ENCODE results near the gene GRIN2A. TPM values are rescaled to one million over a fixed set of nuclear protein-coding genes. Genes with fewer than 3 reads are reported as not detected.

GRIN2A gene
- total RNA-seq, 4 donors from 2014 or later, result 0.32 to 3.6 (median 2.0) TPM

DNA sequence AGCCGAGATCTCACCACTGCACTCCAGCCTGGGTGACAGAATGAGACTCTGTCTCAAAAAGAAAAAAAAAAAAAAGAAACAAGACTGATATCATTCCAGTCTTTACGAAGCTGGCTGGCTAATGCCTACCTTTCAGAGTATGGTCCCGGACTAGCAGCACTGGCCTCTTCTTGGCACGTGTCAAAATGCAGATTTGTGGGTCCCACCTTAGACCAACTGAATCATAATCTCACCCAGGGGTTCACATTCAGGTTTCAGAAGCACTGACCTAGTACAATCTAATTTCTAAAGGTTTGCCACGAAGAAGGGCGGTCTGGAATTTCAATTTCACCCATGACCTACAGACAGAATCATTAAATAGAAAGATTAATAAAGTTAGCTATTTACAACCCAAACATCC lies 43.4 kb upstream of the GRIN2A start:
- Histone ChIP-seq H3K9me3 (no peaks in the 10 kb centered on the region), H3K4me3 (no peak overlapping the region), H3K36me3 (no peaks in the 10 kb centered on the region), H3K27me3 (peaks cover 0 to 40% (median 0%) of the 10 kb centered on the region in 4 donors), H3K4me1 (no peaks in the 10 kb centered on the region), H3K27ac (replicated peaks in 1 of 4) (no peak overlapping the region)
- WGBS, result 82% methylated on average over 6 of the region's 6 CpGs
- no peak for TF ChIP-seq EP300 (IDR thresholded peaks at IDR 0.05)
- no peak for TF ChIP-seq POLR2AphosphoS5 (IDR thresholded peaks at IDR 0.05)
- intact Hi-C loops (cut with DNase I), result no loop called here
- DNase-seq (ENCODE audit: extremely low spot score), result no peak

GRCh38 chr16:10224850-10225249 lies 42.6 kb upstream of the GRIN2A start:
- WGBS, result 86% methylated on average over 4 of the region's 4 CpGs
- peaks cover 0 to 39% (median 0%) of the 10 kb centered on the region in 4 donors for H3K27me3 ChIP-seq
- no peak overlapping the region for H3K4me3 ChIP-seq
- H3K36me3 ChIP-seq, result no peaks in the 10 kb centered on the region
- H3K4me1 ChIP-seq, result no peaks in the 10 kb centered on the region
- TF ChIP-seq POLR2A (IDR thresholded peaks at IDR 0.05; ENCODE audit: low read depth), result no peak
- TF ChIP-seq EP300 (IDR thresholded peaks at IDR 0.05), result no peak
- TF ChIP-seq, protein P1, sequence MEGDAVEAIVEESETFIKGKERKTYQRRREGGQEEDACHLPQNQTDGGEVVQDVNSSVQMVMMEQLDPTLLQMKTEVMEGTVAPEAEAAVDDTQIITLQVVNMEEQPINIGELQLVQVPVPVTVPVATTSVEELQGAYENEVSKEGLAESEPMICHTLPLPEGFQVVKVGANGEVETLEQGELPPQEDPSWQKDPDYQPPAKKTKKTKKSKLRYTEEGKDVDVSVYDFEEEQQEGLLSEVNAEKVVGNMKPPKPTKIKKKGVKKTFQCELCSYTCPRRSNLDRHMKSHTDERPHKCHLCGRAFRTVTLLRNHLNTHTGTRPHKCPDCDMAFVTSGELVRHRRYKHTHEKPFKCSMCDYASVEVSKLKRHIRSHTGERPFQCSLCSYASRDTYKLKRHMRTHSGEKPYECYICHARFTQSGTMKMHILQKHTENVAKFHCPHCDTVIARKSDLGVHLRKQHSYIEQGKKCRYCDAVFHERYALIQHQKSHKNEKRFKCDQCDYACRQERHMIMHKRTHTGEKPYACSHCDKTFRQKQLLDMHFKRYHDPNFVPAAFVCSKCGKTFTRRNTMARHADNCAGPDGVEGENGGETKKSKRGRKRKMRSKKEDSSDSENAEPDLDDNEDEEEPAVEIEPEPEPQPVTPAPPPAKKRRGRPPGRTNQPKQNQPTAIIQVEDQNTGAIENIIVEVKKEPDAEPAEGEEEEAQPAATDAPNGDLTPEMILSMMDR (IDR thresholded peaks at IDR 0.05), result no peak
- TF ChIP-seq POLR2AphosphoS5 (IDR thresholded peaks at IDR 0.05), result no peak
- no peak for DNase-seq (ENCODE audit: extremely low spot score)
- no peaks in the 10 kb centered on the region for H3K9me3 ChIP-seq
- H3K27ac ChIP-seq (replicated peaks in 1 of 4), result no peak overlapping the region
- intact Hi-C loops (cut with DNase I), result no loop called here

GRCh38 chr16:10220942-10221341 lies 38.7 kb upstream of the GRIN2A start:
- H3K27ac ChIP-seq (replicated peaks in 1 of 4), result no peak overlapping the region
- TF ChIP-seq, protein P1 (IDR thresholded peaks at IDR 0.05), result no peak
- TF ChIP-seq POLR2AphosphoS5 (IDR thresholded peaks at IDR 0.05) (no peak), POLR2A (IDR thresholded peaks at IDR 0.05; ENCODE audit: low read depth) (no peak), EP300 (IDR thresholded peaks at IDR 0.05) (no peak)
- 50% methylated on average over 3 of the region's 3 CpGs for WGBS

GRCh38 chr16:10219742-10220141 lies 37.5 kb upstream of the GRIN2A start:
- no peak for TF ChIP-seq POLR2A (IDR thresholded peaks at IDR 0.05; ENCODE audit: low read depth)
- TF ChIP-seq EP300 (IDR thresholded peaks at IDR 0.05), result no peak
- no peak for TF ChIP-seq POLR2AphosphoS5 (IDR thresholded peaks at IDR 0.05)
- TF ChIP-seq, protein P1 (IDR thresholded peaks at IDR 0.05), result no peak
- intact Hi-C loops (cut with DNase I), result no loop called here
- WGBS, result 45% methylated on average over 4 of the region's 4 CpGs
- H3K27me3 ChIP-seq, result peaks cover 0 to 36% (median 0%) of the 10 kb centered on the region in 4 donors
- H3K36me3 ChIP-seq, result no peaks in the 10 kb centered on the region
- DNase-seq (ENCODE audit: extremely low spot score), result no peak
- no peak overlapping the region for H3K4me3 ChIP-seq
- H3K27ac ChIP-seq (replicated peaks in 1 of 4), result no peak overlapping the region
- H3K4me1 ChIP-seq, result no peaks in the 10 kb centered on the region
- no peaks in the 10 kb centered on the region for H3K9me3 ChIP-seq

More at GRCh38 chr16:10220942-10221341, 38.7 kb upstream of the GRIN2A start:
- H3K9me3 ChIP-seq, result no peaks in the 10 kb centered on the region
- H3K4me1 ChIP-seq, result no peaks in the 10 kb centered on the region
- intact Hi-C loops (cut with DNase I), result no loop called here
- peaks cover 0 to 36% (median 0%) of the 10 kb centered on the region in 4 donors for H3K27me3 ChIP-seq
- no peak for DNase-seq (ENCODE audit: extremely low spot score)
- H3K4me3 ChIP-seq, result no peak overlapping the region
- no peaks in the 10 kb centered on the region for H3K36me3 ChIP-seq

GRCh38 chr16:10218490-10219206 lies 36.4 kb upstream of the GRIN2A start:
- Histone ChIP-seq H3K4me3 (no peak overlapping the region), H3K27ac (replicated peaks in 1 of 4) (no peak overlapping the region), H3K9me3 (no peaks in the 10 kb centered on the region), H3K4me1 (no peaks in the 10 kb centered on the region), H3K36me3 (no peaks in the 10 kb centered on the region), H3K27me3 (peaks cover 0 to 36% (median 0%) of the 10 kb centered on the region in 4 donors)
- 78% methylated on average over 15 of the region's 15 CpGs for WGBS
- TF ChIP-seq POLR2AphosphoS5 (IDR thresholded peaks at IDR 0.05), result no peak
- TF ChIP-seq, protein P1 (IDR thresholded peaks at IDR 0.05), result no peak
- TF ChIP-seq EP300 (IDR thresholded peaks at IDR 0.05), result no peak
- no peak for TF ChIP-seq POLR2A (IDR thresholded peaks at IDR 0.05; ENCODE audit: low read depth)
- intact Hi-C loops (cut with DNase I), result no loop called here
- DNase-seq (ENCODE audit: extremely low spot score), result no peak
